Nephron progenitor cell (in vitro differentiated cells): ENCODE results near the gene ZFP36L2.

Experiments used
- DNase-seq: peaks from one replicate; pipeline ENCODE4 v3.0.0; 2021
- H3K27ac Mint-ChIP-seq: 2 replicates; pipeline ENCODE4 v1.8.0; 2021; ENCODE audit warnings: mild to moderate bottlenecking, moderate library complexity, mixed read lengths
- H3K27me3 Mint-ChIP-seq: 2 replicates; pipeline ENCODE4 v1.8.0; 2021; ENCODE audit warnings: mild to moderate bottlenecking, low read depth, mixed read lengths; ENCODE audit not compliant: poor library complexity
- H3K36me3 Mint-ChIP-seq: 2 replicates; pipeline ENCODE4 v1.8.0; 2021; ENCODE audit warnings: low read depth, mixed read lengths
- H3K4me1 Mint-ChIP-seq: 2 replicates; pipeline ENCODE4 v1.8.0; 2021; ENCODE audit warnings: mixed read lengths
- H3K4me3 Mint-ChIP-seq: 2 replicates; pipeline ENCODE4 v1.8.0; 2021; ENCODE audit warnings: mild to moderate bottlenecking, moderate library complexity, mixed read lengths
- H3K9me3 Mint-ChIP-seq: 2 replicates; pipeline ENCODE4 v1.8.0; 2021; ENCODE audit warnings: mild to moderate bottlenecking, moderate library complexity, mixed read lengths
- CTCF ChIP-seq: fragments of 200-600 bp; sonication (generic); IDR thresholded peaks from 2 replicates; pipeline ENCODE4 v1.5.0; 2021; ENCODE audit warnings: antibody characterized with exemption

Gene ZFP36L2

GRCh38 chr2:43212216-43212835, 14.1 kb downstream of the ZFP36L2 start:
- DNase-seq, result no peak
- Mint-ChIP-seq H3K27ac (peak overlapping the region; percentile 61), H3K4me1 (peaks cover 37% of the 10 kb centered on the region), H3K4me3 (no peak overlapping the region), H3K36me3 (no peaks in the 10 kb centered on the region), H3K9me3 (no peaks in the 10 kb centered on the region), H3K27me3 (peaks cover 3% of the 10 kb centered on the region)
- no peak for TF ChIP-seq CTCF

- DNase-seq, result no peak
- peaks cover 6% of the 10 kb centered on the region for H3K27me3 Mint-ChIP-seq
- H3K9me3 Mint-ChIP-seq, result no peaks in the 10 kb centered on the region
- peak overlapping the region; percentile 62 for H3K27ac Mint-ChIP-seq
- H3K4me1 Mint-ChIP-seq, result peaks cover 39% of the 10 kb centered on the region
- peak overlapping the region; percentile 3 for H3K4me3 Mint-ChIP-seq
- H3K36me3 Mint-ChIP-seq, result no peaks in the 10 kb centered on the region
- TF ChIP-seq CTCF, result no peak
These were observed 15.7 kb downstream of the ZFP36L2 start for GRCh38 chr2:43210467-43211303.

GRCh38 chr2:43210125-43210466, 16.3 kb downstream of the ZFP36L2 start:
- no peak for DNase-seq
- H3K27me3 Mint-ChIP-seq, result peaks cover 6% of the 10 kb centered on the region
- peaks cover 36% of the 10 kb centered on the region for H3K4me1 Mint-ChIP-seq
- TF ChIP-seq CTCF, result no peak
- no peaks in the 10 kb centered on the region for H3K36me3 Mint-ChIP-seq
- H3K27ac Mint-ChIP-seq, result peak overlapping the region; percentile 61
- no peak overlapping the region for H3K4me3 Mint-ChIP-seq
- H3K9me3 Mint-ChIP-seq, result no peaks in the 10 kb centered on the region

GRCh38 chr2:43209204-43209717, 17.1 kb downstream of the ZFP36L2 start:
- no peak overlapping the region for H3K4me3 Mint-ChIP-seq

GRCh38 chr2:43207553-43208300, 18.7 kb downstream of the ZFP36L2 start:
- Mint-ChIP-seq H3K27ac (peak overlapping the region; percentile 37), H3K4me1 (peaks cover 47% of the 10 kb centered on the region), H3K36me3 (no peaks in the 10 kb centered on the region), H3K9me3 (no peaks in the 10 kb centered on the region), H3K4me3 (no peak overlapping the region), H3K27me3 (peaks cover 6% of the 10 kb centered on the region)
- TF ChIP-seq CTCF, result no peak
- DNase-seq, result no peak

More at GRCh38 chr2:43209204-43209717, 17.1 kb downstream of the ZFP36L2 start:
- Mint-ChIP-seq H3K36me3 (no peaks in the 10 kb centered on the region), H3K9me3 (no peaks in the 10 kb centered on the region), H3K4me1 (peaks cover 44% of the 10 kb centered on the region), H3K27ac (no peak overlapping the region), H3K27me3 (peaks cover 6% of the 10 kb centered on the region)
- no peak for TF ChIP-seq CTCF
- DNase-seq, result no peak
